Activated gamma-delta T cell treated with anti-CD3 and anti-CD28 coated beads, Interleukin-2, amount 50 U/mL, for 16 hours (primary cell): ENCODE measurements around the gene SP8.
"Not testable (repeated sequence)": the region's sequence is repeated elsewhere in the genome, so short reads cannot be mapped to it uniquely, and the experiment has no call there.

Source experiments
- DNase-seq: peaks from one replicate; pipeline ENCODE4 v3.0.0-alpha.2; 2020; ENCODE audit warnings: low read depth

Gene SP8

GRCh38 chr7:20786779-20787659 lies at the start of gene SP8:
TSS of gene SP8 (minus strand) at chr7:20786886. CDS start at chr7:20786798, 88 bp downstream.
- no peak for DNase-seq

- not testable (repeated sequence) for DNase-seq
Observed at GRCh38 chr7:20836424-20836823, 49.7 kb upstream of the SP8 start.

GRCh38 chr7:20835111-20835750 lies 48.5 kb upstream of the SP8 start:
- DNase-seq: no peak

- DNase-seq: no peak
Observed at GRCh38 chr7:20834656-20835055, 48.0 kb upstream of the SP8 start.

- no peak for DNase-seq
Observed at GRCh38 chr7:20831956-20832355, 45.3 kb upstream of the SP8 start.

- DNase-seq: no peak
Observed at GRCh38 chr7:20831451-20831850, 44.8 kb upstream of the SP8 start.

GRCh38 chr7:20828947-20829346 lies 42.3 kb upstream of the SP8 start:
- DNase-seq: no peak

- no peak for DNase-seq
Observed at GRCh38 chr7:20827172-20827571, 40.5 kb upstream of the SP8 start.

- no peak for DNase-seq
Observed at GRCh38 chr7:20826243-20826642, 39.6 kb upstream of the SP8 start.

GRCh38 chr7:20825555-20825954 lies 38.9 kb upstream of the SP8 start:
- DNase-seq: no peak

GRCh38 chr7:20821390-20821789 lies 34.7 kb upstream of the SP8 start:
- DNase-seq: not testable (repeated sequence)

- DNase-seq: no peak
Observed at GRCh38 chr7:20816372-20816959, 29.8 kb upstream of the SP8 start.

- DNase-seq: no peak
Observed at GRCh38 chr7:20804345-20804744, 17.7 kb upstream of the SP8 start.

GRCh38 chr7:20799566-20800366 lies 13.1 kb upstream of the SP8 start:
- no peak for DNase-seq

- no peak for DNase-seq
Observed at GRCh38 chr7:20798694-20799121, 12.0 kb upstream of the SP8 start.

- no peak for DNase-seq
Observed at GRCh38 chr7:20798081-20798693, 11.5 kb upstream of the SP8 start.

- DNase-seq: no peak
Observed at GRCh38 chr7:20797462-20798080, 10.9 kb upstream of the SP8 start.

- DNase-seq: no peak
Observed at GRCh38 chr7:20797042-20797461, 10.4 kb upstream of the SP8 start.

- DNase-seq: no peak
Observed at GRCh38 chr7:20796500-20796899, 9.8 kb upstream of the SP8 start.

- no peak for DNase-seq
Observed at GRCh38 chr7:20795881-20796280, 9.2 kb upstream of the SP8 start.

- no peak for DNase-seq
Observed at GRCh38 chr7:20795361-20795760, 8.7 kb upstream of the SP8 start.
